PC-3 (cell line): ENCODE data around the gene PRRC2B. TPM values are rescaled to one million over a fixed set of nuclear protein-coding genes. Genes with fewer than 3 reads are reported as not detected.

Source experiments
- ATAC-seq: fragments of 200-7000 bp; cut with Tn5 transposase; 2 replicates; pipeline ENCODE4 v1.9.1; 2020; ENCODE audit warnings: mild to moderate bottlenecking, moderate library complexity
- BruUV-seq: library from RNA; stranded (reverse); fragments of 400-500 nt; replicated peaks from 2 replicates; lab custom pipeline; 2021; lab: Mats Ljungman, UMichigan
- CTCF ChIA-PET: fragments of 300-600 bp; sonication (Branson Sonifier 250); formaldehyde crosslinking; loops from one replicate; lab custom pipeline; 2022; ENCODE audit warnings: antibody characterized with exemption; lab: Charles Lee
- POLR2A ChIA-PET: fragments of 300-600 bp; sonication (Branson Sonifier 250); formaldehyde crosslinking; loops from one replicate; lab custom pipeline; 2022; ENCODE audit warnings: antibody characterized with exemption; ENCODE audit not compliant: unreplicated experiment; lab: Charles Lee
- DNase-seq: peaks from one replicate; pipeline ENCODE4 v3.0.0-alpha.2; 2015
- H2AFZ ChIP-seq: fragments of 300-600 bp; sonication (generic); 2 replicates; pipeline ENCODE4 v1.6.0; 2016; ENCODE audit warnings: antibody characterized with exemption, low read length
- H3F3A ChIP-seq: fragments of 300-600 bp; sonication (generic); one replicate; pipeline ENCODE4 v1.6.0; 2017; ENCODE audit warnings: antibody characterized with exemption, low read length, control low read depth, mild to moderate bottlenecking; ENCODE audit not compliant: unreplicated experiment
- H3K27ac ChIP-seq: fragments of 300-600 bp; sonication (generic); 2 replicates; pipeline ENCODE4 v1.5.1; 2016; ENCODE audit warnings: mild to moderate bottlenecking, low read length
- H3K27me3 ChIP-seq: fragments of 300-600 bp; sonication (generic); 2 replicates; pipeline ENCODE4 v1.6.1; 2016; ENCODE audit warnings: low read length, mixed read lengths
- H3K36me3 ChIP-seq: fragments of 300-600 bp; sonication (generic); 2 replicates; pipeline ENCODE4 v1.6.1; 2016; ENCODE audit warnings: low read depth, mixed run types, low read length, mixed read lengths
- H3K4me1 ChIP-seq: fragments of 300-600 bp; sonication (generic); 2 replicates; pipeline ENCODE4 v1.5.1; 2016; ENCODE audit warnings: low read length; ENCODE audit not compliant: insufficient read depth
- H3K4me2 ChIP-seq: fragments of 300-600 bp; sonication (generic); 2 replicates; pipeline ENCODE4 v1.6.0; 2016; ENCODE audit warnings: low read length
- H3K4me3 ChIP-seq: fragments of 300-600 bp; sonication (generic); 2 replicates; pipeline ENCODE4 v1.5.1; 2016; ENCODE audit warnings: mild to moderate bottlenecking, low read length, mixed read lengths
- H3K79me2 ChIP-seq: fragments of 300-600 bp; sonication (generic); 2 replicates; pipeline ENCODE4 v1.6.1; 2017; ENCODE audit warnings: low read length, mixed read lengths
- H3K9ac ChIP-seq: fragments of 300-600 bp; sonication (generic); 2 replicates; pipeline ENCODE4 v1.6.0; 2016; ENCODE audit warnings: mild to moderate bottlenecking, low read length
- H3K9me2 ChIP-seq: fragments of 300-600 bp; sonication (generic); replicated peaks from 2 replicates; pipeline ENCODE4 v1.6.1; 2016; ENCODE audit warnings: mixed run types, low read length, mixed read lengths
- H3K9me3 ChIP-seq: fragments of 300-600 bp; sonication (generic); 2 replicates; pipeline ENCODE4 v1.6.1; 2016; ENCODE audit warnings: low read length, mixed read lengths
- H4K20me1 ChIP-seq: fragments of 300-600 bp; sonication (generic); 2 replicates; pipeline ENCODE4 v1.6.1; 2016; ENCODE audit warnings: low read length, mixed read lengths
- CTCF ChIP-seq: fragments of 300-600 bp; sonication (generic); conservative IDR thresholded peaks from 2 replicates; pipeline ENCODE4 v1.5.1; 2017; ENCODE audit warnings: antibody characterized with exemption, low read depth, mild to moderate bottlenecking, low read length
- EZH2 ChIP-seq: fragments of 300-600 bp; sonication (generic); IDR thresholded peaks from one replicate; pipeline ENCODE4 v1.6.1; 2017; ENCODE audit warnings: antibody characterized with exemption, mild to moderate bottlenecking, low read length; ENCODE audit not compliant: unreplicated experiment
- EZH2phosphoT487 ChIP-seq: fragments of 300-600 bp; sonication (generic); IDR thresholded peaks from 2 replicates; pipeline ENCODE4 v1.6.1; 2018; ENCODE audit warnings: mild to moderate bottlenecking, antibody characterized with exemption, low read length, borderline replicate concordance
- intact Hi-C: fragments of 100-400 bp; cut with micrococcal nuclease; formaldehyde crosslinking; loops from 2 replicates; pipeline ENCODE4 v1.9.0; 2023
- total RNA-seq: library from RNA; depleted of rRNA; stranded (reverse); fragments of >200 nt; gene quantifications from 2 replicates; pipeline ENCODE4 v1.2.3, GENCODE V29; 2014

The PRRC2B gene
- total RNA-seq, 1 experiment from 2014 or later: 46.9 TPM

- H3K9me3 ChIP-seq: no peaks in the 10 kb centered on the region
- no peak overlapping the region for H3K4me2 ChIP-seq
- H3K9ac ChIP-seq: no peak overlapping the region
- H3K79me2 ChIP-seq: no peaks in the 10 kb centered on the region
- H3F3A ChIP-seq: no peaks in the 10 kb centered on the region
- TF ChIP-seq CTCF: no peak
- no peak for TF ChIP-seq EZH2
- no peak for TF ChIP-seq EZH2phosphoT487
- H3K36me3 ChIP-seq: no peaks in the 10 kb centered on the region
- CTCF ChIA-PET: no interaction called here
- peaks cover 5% of the 10 kb centered on the region; the same call in 1 of the 2 replicates for H3K4me1 ChIP-seq
- no peaks in the 10 kb centered on the region for H3K27me3 ChIP-seq
- ATAC-seq (no peak), DNase-seq (no peak)
- H2AFZ ChIP-seq: no peak overlapping the region
- no peak overlapping the region for H3K4me3 ChIP-seq
- POLR2A ChIA-PET: no interaction called here
- H4K20me1 ChIP-seq: no peaks in the 10 kb centered on the region
- no peaks in the 10 kb centered on the region for H3K9me2 ChIP-seq
- BruUV-seq: no TSS peak
- no peak overlapping the region for H3K27ac ChIP-seq
- intact Hi-C loops: no loop called here
Measured at GRCh38 chr9:131347376-131348020, 46.4 kb upstream of the PRRC2B start.

GRCh38 chr9:131348631-131349521, 45.0 kb upstream of the PRRC2B start:
- Histone ChIP-seq H3K9me3 (no peaks in the 10 kb centered on the region), H3K4me2 (no peak overlapping the region), H3K4me3 (no peak overlapping the region), H3K9ac (no peak overlapping the region), H3F3A (no peaks in the 10 kb centered on the region), H3K79me2 (no peaks in the 10 kb centered on the region), H3K9me2 (no peaks in the 10 kb centered on the region), H3K27me3 (no peaks in the 10 kb centered on the region), H3K36me3 (no peaks in the 10 kb centered on the region), H2AFZ (no peak overlapping the region), H3K27ac (no peak overlapping the region), H3K4me1 (peaks cover 5% of the 10 kb centered on the region; the same call in 1 of the 2 replicates), H4K20me1 (no peaks in the 10 kb centered on the region)
- BruUV-seq: no TSS peak
- CTCF ChIA-PET: interaction anchor here (0.6 to 1.2 kb wide), 4 partner anchors 19 to 127 kb away, joined by 3 to 4 read pairs (median 3); no protein-coding TSS in a partner anchor
- ATAC-seq (no peak), DNase-seq (no peak)
- TF ChIP-seq EZH2 (no peak), CTCF (peak; percentile 39; the same call in 1 of the 2 replicates)
- POLR2A ChIA-PET: no interaction called here
- intact Hi-C loops: no loop called here
